Measurements from ENCODE around the gene MAST3. TPM values are rescaled to one million over a fixed set of nuclear protein-coding genes. Genes with fewer than 3 reads are reported as not detected.

The MAST3 gene
- total and polyA plus RNA-seq, 2 of the 13 experiments (the other 11 are each of a cell fraction or from before 2014, with no cell fraction given), result 4.1 to 4.6 TPM

- TF ChIP-seq ZNF740 (CRISPR knock-in tag; IDR thresholded peaks at IDR 0.05) (peak; percentile 76), MYC (CRISPR knock-in tag; IDR thresholded peaks at IDR 0.05; ENCODE audit: borderline replicate concordance) (0 out of 2 replicates have a peak, but pooled peaks have one; percentile 28), SUZ12 (IDR thresholded peaks at IDR 0.05; ENCODE audit: low read depth, low read length) (no peak), PATZ1 (CRISPR knock-in tag; IDR thresholded peaks at IDR 0.05) (peak; percentile 77), RFX3 (CRISPR knock-in tag; IDR thresholded peaks at IDR 0.05) (peak; percentile 75), ZFP1 (CRISPR knock-in tag; IDR thresholded peaks at IDR 0.05) (no peak), HMGXB4 (CRISPR knock-in tag; IDR thresholded peaks at IDR 0.05; ENCODE audit: borderline replicate concordance in 1 of 2, low read depth in 1 of 2) (peak in 1 of 2 experiments; percentile 52; a peak in 1 of 4 replicates), PCBP1 (IDR thresholded peaks at IDR 0.05; ENCODE audit: borderline replicate concordance, low read depth, low read length) (0 out of 2 replicates have a peak, but pooled peaks have one; percentile 6), ZNF253 (CRISPR knock-in tag; IDR thresholded peaks at IDR 0.05; ENCODE audit: borderline replicate concordance) (no peak), PHF8 (CRISPR knock-in tag; IDR thresholded peaks at IDR 0.05) (peak; percentile 54), HNRNPLL (IDR thresholded peaks at IDR 0.05; ENCODE audit: low read depth, low read length, poor library complexity, severe bottlenecking) (peak; percentile 31), ZNF326 (CRISPR knock-in tag; IDR thresholded peaks at IDR 0.05; ENCODE audit: borderline replicate concordance) (no peak), THAP11 (CRISPR knock-in tag; IDR thresholded peaks at IDR 0.05) (peak; percentile 47; the same call in 1 of the 2 replicates), ZNF691 (CRISPR knock-in tag; IDR thresholded peaks at IDR 0.05; ENCODE audit: borderline replicate concordance, low read depth) (no peak), MAZ (IDR thresholded peaks at IDR 0.05; ENCODE audit: borderline replicate concordance, low read depth, low read length) (peak; percentile 35; the same call in 1 of the 2 replicates), MAZ (CRISPR knock-in tag; IDR thresholded peaks at IDR 0.05; ENCODE audit: low read depth) (no peak; the same call in 1 of the 2 replicates), SAP130 (CRISPR knock-in tag; IDR thresholded peaks at IDR 0.05; ENCODE audit: low read depth) (peak; percentile 97), MAX (IDR thresholded peaks at IDR 0.05) (peak; percentile 81), IRX3 (CRISPR knock-in tag; IDR thresholded peaks at IDR 0.05; ENCODE audit: borderline replicate concordance, low read depth) (0 out of 2 replicates have a peak, but pooled peaks have one; percentile 48), POLR2G (IDR thresholded peaks at IDR 0.05; ENCODE audit: low read depth, low read length) (0 out of 2 replicates have a peak, but pooled peaks have one; percentile 39), ZMAT3 (CRISPR knock-in tag; conservative IDR thresholded peaks at IDR 0.05) (0 out of 2 replicates have a peak, but pooled peaks have one; percentile 25), AGO2 (optimal IDR thresholded peaks at IDR 0.05; ENCODE audit: low read depth, low read length) (peak; percentile 79), HOXD1 (CRISPR knock-in tag; IDR thresholded peaks at IDR 0.05) (0 out of 2 replicates have a peak, but pooled peaks have one; percentile 25)
Measured at GRCh38 chr19:18117692-18118378, 20.3 kb downstream of the MAST3 start (continued).

All from HepG2 (cell line).